SK-N-SH (cell line): Measurements from ENCODE around the gene CILP. TPM values are rescaled to one million over a fixed set of nuclear protein-coding genes. Genes with fewer than 3 reads are reported as not detected.

ENCODE experiments used
- CTCF ChIA-PET: fragments of 300-600, 350-600 bp; formaldehyde crosslinking; extraction: SDS; loops from one replicate; lab custom pipeline; 2021; lab: Yijun Ruan, JAX
- POLR2A ChIA-PET: fragments of 350-600 bp; sonication (Branson Sonifier 250); formaldehyde crosslinking; extraction: SDS; loops from one replicate; lab custom pipeline; 2020; ENCODE audit warnings: antibody characterized with exemption, inconsistent platforms; lab: Yijun Ruan, JAX
- DNase-seq: peaks from one replicate; pipeline ENCODE4 v3.0.0; 2012
- H2AFZ ChIP-seq: fragments of 200-600 bp; sonication (generic); 2 replicates; pipeline ENCODE4 v1.8.1; 2016; ENCODE audit warnings: antibody characterized with exemption, mild to moderate bottlenecking, low read depth
- H3F3A ChIP-seq: fragments of 200-600 bp; sonication (generic); replicated peaks from 2 replicates; pipeline ENCODE3; 2016; ENCODE audit warnings: antibody characterized with exemption, mild to moderate bottlenecking; ENCODE audit not compliant: insufficient read depth
- H3K27ac ChIP-seq, 2 experiments: fragments of 200-500 bp in 1 of 2; fragments of 200-600 bp in 1 of 2; sonication (Bioruptor generic) in 1 of 2; sonication (generic), shearing (Covaris generic) in 1 of 2; 2 replicates each; pipeline versions ENCODE4 v1.5.1 to v1.6.1; 2014 to 2016; ENCODE audit warnings: low read depth in 2 of 2, inconsistent platforms in 1 of 2, low read length in 1 of 2, mild to moderate bottlenecking in 1 of 2, mixed read lengths in 1 of 2
- H3K27me3 ChIP-seq: fragments of 200-600 bp; sonication (generic), shearing (Covaris generic); 2 replicates; pipeline ENCODE4 v1.6.1; 2016; ENCODE audit warnings: mixed run types; ENCODE audit not compliant: insufficient read depth
- H3K36me3 ChIP-seq, 2 experiments: fragments of 200-500 bp in 1 of 2; fragments of 200-600 bp in 1 of 2; sonication (Bioruptor generic) in 1 of 2; sonication (generic) in 1 of 2; replicated peaks in 1 of 2; 2 replicates each; pipeline versions ENCODE3 to v1.5.1; 2014 to 2016; ENCODE audit warnings: low read length in 1 of 2, mild to moderate bottlenecking in 1 of 2; ENCODE audit not compliant: insufficient read depth in 2 of 2, control insufficient read depth in 1 of 2
- H3K4me1 ChIP-seq, 2 experiments: fragments of 200-500 bp in 1 of 2; fragments of 200-600 bp in 1 of 2; sonication (Bioruptor generic) in 1 of 2; sonication (generic), shearing (Covaris generic) in 1 of 2; 2 replicates each; pipeline versions ENCODE4 v1.5.1 to v1.6.1; 2014 to 2016; ENCODE audit warnings: low read depth in 1 of 2, low read length in 1 of 2, mixed run types in 1 of 2; ENCODE audit not compliant: insufficient read depth in 2 of 2, control insufficient read depth in 1 of 2
- H3K4me2 ChIP-seq: fragments of 200-600 bp; sonication (generic), shearing (Covaris generic); 2 replicates; pipeline ENCODE4 v1.6.1; 2017; ENCODE audit warnings: mixed run types
- H3K4me3 ChIP-seq, 2 experiments: fragments of 200-500 bp in 1 of 2; fragments of 200-600 bp in 1 of 2; sonication (Bioruptor generic) in 1 of 2; sonication (generic), shearing (Covaris generic) in 1 of 2; 2 replicates each; pipeline versions ENCODE4 v1.5.1 to v1.8.1; 2014 to 2016; ENCODE audit warnings: low read depth in 2 of 2, inconsistent platforms in 1 of 2, low read length in 1 of 2, mild to moderate bottlenecking in 1 of 2, mixed read lengths in 1 of 2, moderate library complexity in 1 of 2
- H3K79me2 ChIP-seq: fragments of 200-600 bp; sonication (generic); 2 replicates; pipeline ENCODE4 v1.8.1; 2017; ENCODE audit warnings: mild to moderate bottlenecking; ENCODE audit not compliant: insufficient read depth
- H3K9ac ChIP-seq: fragments of 200-600 bp; sonication (generic); 2 replicates; pipeline ENCODE4 v1.6.1; 2017; ENCODE audit warnings: mixed run types
- H3K9me2 ChIP-seq: fragments of 200-600 bp; sonication (generic); 2 replicates; pipeline ENCODE4 v1.6.1; 2017; ENCODE audit warnings: mixed run types
- H3K9me3 ChIP-seq: fragments of 200-600 bp; sonication (generic); 2 replicates; pipeline ENCODE4 v1.6.1; 2017; ENCODE audit warnings: mixed run types, mild to moderate bottlenecking, moderate library complexity
- H4K20me1 ChIP-seq: fragments of 200-600 bp; sonication (generic); 2 replicates; pipeline ENCODE4 v1.6.1; 2017; ENCODE audit warnings: mild to moderate bottlenecking, mixed run types; ENCODE audit not compliant: insufficient read depth
- ELF1 ChIP-seq: IDR thresholded peaks from 2 replicates; pipeline ENCODE4 v1.4.0; 2012
- EZH2phosphoT487 ChIP-seq: fragments of 200-600 bp; sonication (generic); IDR thresholded peaks from 2 replicates; pipeline ENCODE4 v1.6.1; 2017; ENCODE audit warnings: low read depth, mixed run types, mild to moderate bottlenecking, antibody characterized with exemption, moderate library complexity, borderline replicate concordance
- FOSL2 ChIP-seq: IDR thresholded peaks from 2 replicates; pipeline ENCODE4 v1.4.0; 2012; ENCODE audit warnings: low read depth, mild to moderate bottlenecking, moderate library complexity, borderline replicate concordance
- FOXM1 ChIP-seq: IDR thresholded peaks from 2 replicates; pipeline ENCODE4 v1.4.0; 2012; ENCODE audit warnings: low read depth, mild to moderate bottlenecking
- GABPA ChIP-seq: IDR thresholded peaks from 2 replicates; pipeline ENCODE4 v1.4.0; 2012; ENCODE audit warnings: low read depth, mild to moderate bottlenecking
- IRF3 ChIP-seq: fragments of 150-350 bp; IDR thresholded peaks from 2 replicates; pipeline ENCODE4 v1.6.1; 2016; ENCODE audit warnings: mild to moderate bottlenecking, low read depth, low read length
- JUND ChIP-seq: IDR thresholded peaks from 2 replicates; pipeline ENCODE4 v1.4.0; 2012
- MAX ChIP-seq: IDR thresholded peaks from 2 replicates; pipeline ENCODE4 v1.4.0; 2012; ENCODE audit warnings: low read depth
- MEF2A ChIP-seq: IDR thresholded peaks from 2 replicates; pipeline ENCODE4 v1.4.0; 2012; ENCODE audit warnings: low read depth, borderline replicate concordance
- NFIC ChIP-seq: IDR thresholded peaks from 2 replicates; pipeline ENCODE4 v1.4.0; 2012; ENCODE audit warnings: borderline replicate concordance
- NRF1 ChIP-seq: IDR thresholded peaks from 2 replicates; pipeline ENCODE4 v1.6.1; 2012; ENCODE audit warnings: low read depth, mild to moderate bottlenecking, low read length
- POLR2AphosphoS5 ChIP-seq: IDR thresholded peaks from 2 replicates; pipeline ENCODE4 v1.6.1; 2012; ENCODE audit warnings: low read depth, low read length
- RAD21 ChIP-seq: IDR thresholded peaks from 2 replicates; pipeline ENCODE4 v1.6.1; 2012; ENCODE audit warnings: mild to moderate bottlenecking, low read length
- RCOR1 ChIP-seq: fragments of 150-350 bp; IDR thresholded peaks from 2 replicates; pipeline ENCODE4 v1.6.1; 2017; ENCODE audit warnings: antibody characterized with exemption, low read length
- REST ChIP-seq: IDR thresholded peaks from 2 replicates; pipeline ENCODE4 v1.6.1; 2012; ENCODE audit warnings: mild to moderate bottlenecking, low read depth, low read length, moderate library complexity
- RFX5 ChIP-seq: IDR thresholded peaks from 2 replicates; pipeline ENCODE4 v1.6.1; 2012; ENCODE audit warnings: mild to moderate bottlenecking, improper control_type of control experiment, low read length
- RXRA ChIP-seq: IDR thresholded peaks from 2 replicates; pipeline ENCODE4 v1.4.0; 2012; ENCODE audit warnings: low read depth, mild to moderate bottlenecking, borderline replicate concordance
- TAF1 ChIP-seq: IDR thresholded peaks from 2 replicates; pipeline ENCODE4 v1.6.1; 2012; ENCODE audit warnings: low read depth, mild to moderate bottlenecking, low read length, moderate library complexity, borderline replicate concordance
- TEAD4 ChIP-seq: IDR thresholded peaks from 2 replicates; pipeline ENCODE4 v1.4.0; 2012; ENCODE audit warnings: mild to moderate bottlenecking, borderline replicate concordance; ENCODE audit not compliant: insufficient read depth
- USF2 ChIP-seq: fragments of 150-350 bp; IDR thresholded peaks from 2 replicates; pipeline ENCODE4 v1.6.1; 2017; ENCODE audit warnings: antibody characterized with exemption, low read length, low read depth, borderline replicate concordance
- YY1 ChIP-seq: IDR thresholded peaks from 2 replicates; pipeline ENCODE4 v1.4.0; 2012; ENCODE audit warnings: low read depth, mild to moderate bottlenecking
- WGBS: methylation state at CpG from one replicate; pipeline ENCODE4 v1.1.6; 2017; ENCODE audit warnings: low lambda C conversion rate; 5-methylcytosine and 5-hydroxymethylcytosine counted together
- polyA plus RNA-seq, 3 experiments: library from polyadenylated mRNA; depleted of rRNA; stranded (reverse); fragments of >200 nt; gene quantifications; 2 replicates each; pipeline ENCODE4 v1.2.3, GENCODE V29; 2012

CILP gene
- polyA plus RNA-seq, 1 of the 3 experiments (the other 2 are of a cell fraction) = 0.03 TPM

DNA sequence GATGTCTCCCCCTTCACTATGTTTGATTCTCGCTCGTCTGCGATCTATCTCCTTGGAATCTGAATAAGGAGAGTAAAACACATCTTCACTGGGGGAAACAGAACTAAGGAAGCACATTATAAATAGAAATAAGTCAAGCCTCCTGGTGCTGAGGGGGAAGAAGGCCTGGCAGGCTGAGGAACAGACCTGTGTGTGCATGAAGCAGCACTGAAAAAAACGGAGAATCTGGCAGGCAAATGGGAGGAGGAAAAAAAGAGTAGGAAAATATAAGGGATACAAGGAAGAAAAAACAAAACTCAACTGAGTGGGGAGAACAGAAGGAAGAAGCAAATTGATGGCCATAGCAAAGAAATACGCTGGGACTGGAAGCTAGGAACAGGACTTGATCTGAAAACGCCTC, 49.7 kb upstream of the CILP start (continued):
- no peak for TF ChIP-seq IRF3

DNA sequence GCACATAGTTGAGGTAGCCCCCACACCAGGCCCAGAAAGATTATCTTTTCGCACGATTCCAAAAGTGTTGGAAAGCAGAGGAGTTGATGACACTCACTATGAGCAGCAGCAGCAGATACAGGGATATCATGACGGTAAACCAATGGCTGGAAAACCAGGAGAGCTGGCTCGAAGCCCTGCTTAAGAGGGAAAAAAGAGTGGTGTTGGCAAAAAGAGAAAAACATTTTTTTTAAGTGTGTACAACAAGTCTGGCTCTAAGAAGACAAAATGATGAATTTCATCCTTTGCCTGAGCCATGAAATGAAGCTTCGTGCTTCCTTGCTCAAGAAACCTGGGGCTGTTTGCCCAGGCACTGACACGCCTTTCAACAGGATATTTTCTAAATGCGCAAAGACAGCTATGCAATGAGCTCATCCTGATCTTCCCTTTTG, 48.1 kb upstream of the CILP start:
- TF ChIP-seq TEAD4 (no peak), ELF1 (no peak), RAD21 (no peak), MEF2A (no peak), YY1 (no peak), RXRA (no peak), FOSL2 (no peak), REST (no peak), JUND (no peak), RFX5 (no peak), NRF1 (no peak), EZH2phosphoT487 (no peak), NFIC (no peak), POLR2AphosphoS5 (no peak), USF2 (no peak), MAX (no peak), RCOR1 (no peak), TAF1 (no peak), FOXM1 (no peak), GABPA (no peak)
- TF ChIP-seq, all 33 proteins: peak for 0
- 95% methylated on average over 7 of the region's 7 CpGs for WGBS
- Histone ChIP-seq H3K36me3 (peaks cover 0 to 33% of the 10 kb centered on the region in 2 experiments), H3K4me1 (peaks cover 0 to 2% of the 10 kb centered on the region in 2 experiments; a peak in 1 of 4 replicates), H3K9me3 (no peaks in the 10 kb centered on the region), H3K27ac (no peak overlapping the region), H2AFZ (no peak overlapping the region), H3K9ac (no peak overlapping the region), H3K4me2 (no peak overlapping the region), H3K9me2 (no peaks in the 10 kb centered on the region), H3K27me3 (no peaks in the 10 kb centered on the region), H4K20me1 (no peaks in the 10 kb centered on the region), H3F3A (no peaks in the 10 kb centered on the region), H3K4me3 (no peak overlapping the region), H3K79me2 (no peaks in the 10 kb centered on the region)
- ChIA-PET POLR2A (no interaction called here), CTCF (interaction anchor here (0.7 to 1.4 kb wide), 2 partner anchors 11 to 70 kb away, joined by 3 to 4 read pairs; no protein-coding TSS in a partner anchor)
- DNase-seq = no peak
